HL-60 (cell line): ENCODE data around the gene CCDC102A.
A peak's percentile ranks its signal among the peaks of the same experiment; 100 is the strongest.

Experiments
- DNase-seq, 2 experiments: peaks; one replicate each; pipeline ENCODE4 v3.0.0-alpha.2; 2010 to 2020; ENCODE audit warnings: low read depth in 1 of 2, low spot score in 1 of 2
- H3K27ac ChIP-seq: fragments of 250-450 bp; sonication (Bioruptor Pico); replicated peaks from 2 replicates; pipeline ENCODE4 v1.5.1; 2020; ENCODE audit warnings: mild to moderate bottlenecking, moderate library complexity
- H3K27me3 ChIP-seq: fragments of 250-450 bp; sonication (Bioruptor Pico); 2 replicates; pipeline ENCODE4 v1.5.1; 2021; ENCODE audit warnings: mild to moderate bottlenecking, moderate library complexity; ENCODE audit not compliant: insufficient read depth, poor library complexity, severe bottlenecking
- H3K4me3 ChIP-seq: replicated peaks from 2 replicates; pipeline ENCODE4 v1.5.1; 2011; ENCODE audit warnings: mild to moderate bottlenecking, control low read depth, low read length; ENCODE audit not compliant: insufficient read depth
- CTCF ChIP-seq: IDR thresholded peaks from one replicate; pipeline ENCODE4 v1.5.1; 2011; ENCODE audit warnings: low read length, control low read depth, inconsistent platforms; ENCODE audit not compliant: insufficient read depth
- GABPA ChIP-seq: IDR thresholded peaks from 2 replicates; pipeline ENCODE4 v1.6.1; 2012; ENCODE audit warnings: low read depth
- POLR2AphosphoS5 ChIP-seq: IDR thresholded peaks from 2 replicates; pipeline ENCODE4 v1.6.1; 2012; ENCODE audit warnings: low read depth
- REST ChIP-seq: IDR thresholded peaks from 2 replicates; pipeline ENCODE4 v1.6.1; 2012; ENCODE audit warnings: low read depth; ENCODE audit not compliant: insufficient replicate concordance
- SPI1 ChIP-seq: IDR thresholded peaks from 2 replicates; pipeline ENCODE4 v1.6.1; 2012; ENCODE audit warnings: low read depth, mild to moderate bottlenecking, borderline replicate concordance

The CCDC102A gene

GRCh38 chr16:57528499-57529390 lies 7.6 kb downstream of the CCDC102A start:
- DNase-seq, result no peak
- TF ChIP-seq GABPA (no peak), SPI1 (no peak)
- H3K27ac ChIP-seq, result no peak overlapping the region
- H3K27me3 ChIP-seq, result no peaks in the 10 kb centered on the region
- H3K4me3 ChIP-seq, result no peak overlapping the region

- DNase-seq, result no peak
- H3K27ac ChIP-seq, result no peak overlapping the region
- H3K27me3 ChIP-seq, result no peaks in the 10 kb centered on the region
- TF ChIP-seq REST, result no peak
- TF ChIP-seq POLR2AphosphoS5, result no peak
- TF ChIP-seq GABPA, result no peak
- no peak for TF ChIP-seq SPI1
- TF ChIP-seq CTCF, result no peak
- no peak overlapping the region for H3K4me3 ChIP-seq
These were observed 8.6 kb downstream of the CCDC102A start for GRCh38 chr16:57527610-57528360.

GRCh38 chr16:57527027-57527426 lies 9.3 kb downstream of the CCDC102A start:
- TF ChIP-seq GABPA, result no peak
- no peak overlapping the region for H3K27ac ChIP-seq

GRCh38 chr16:57526498-57526897 lies 9.9 kb downstream of the CCDC102A start:
- H3K27me3 ChIP-seq, result no peaks in the 10 kb centered on the region
- TF ChIP-seq POLR2AphosphoS5 (no peak), SPI1 (no peak), GABPA (no peak), REST (no peak)
- no peak overlapping the region for H3K4me3 ChIP-seq
- no peak overlapping the region for H3K27ac ChIP-seq
- DNase-seq, result peak in 1 of 2 experiments; percentile 29

More at GRCh38 chr16:57527027-57527426, 9.3 kb downstream of the CCDC102A start:
- Histone ChIP-seq H3K27me3 (no peaks in the 10 kb centered on the region), H3K4me3 (no peak overlapping the region)
- DNase-seq, result no peak

GRCh38 chr16:57525761-57526160 lies 10.6 kb downstream of the CCDC102A start:
- Histone ChIP-seq H3K27ac (no peak overlapping the region), H3K27me3 (no peaks in the 10 kb centered on the region), H3K4me3 (no peak overlapping the region)
- no peak for DNase-seq
- no peak for TF ChIP-seq CTCF
